GM23338 (cell line): ENCODE data around the gene MYOZ2. TPM values are rescaled to one million over a fixed set of nuclear protein-coding genes. Genes with fewer than 3 reads are reported as not detected.

Experiments used
- ATAC-seq: fragments of 200-7000 bp; cut with Tn5 transposase; 3 replicates; pipeline ENCODE4 v1.9.1; 2020
- DNase-seq: peaks from one replicate; pipeline ENCODE4 v3.0.0-alpha.2; 2015; ENCODE audit warnings: low spot score
- H2AFZ ChIP-seq: fragments of 200-600 bp; sonication (generic); 2 replicates; pipeline ENCODE4 v1.8.0; 2016; ENCODE audit warnings: antibody characterized with exemption, mild to moderate bottlenecking, moderate library complexity
- H3F3A ChIP-seq: fragments of 200-600 bp; sonication (generic); replicated peaks from 2 replicates; pipeline ENCODE4 v1.8.0; 2017; ENCODE audit warnings: antibody characterized with exemption, mixed run types, low read depth
- H3K27ac ChIP-seq: fragments of 200-600 bp; sonication (generic); 2 replicates; pipeline ENCODE4 v1.6.1; 2016; ENCODE audit warnings: low read depth
- H3K27me3 ChIP-seq: fragments of 200-600 bp; sonication (generic); 2 replicates; pipeline ENCODE4 v1.8.0; 2016; ENCODE audit warnings: mild to moderate bottlenecking, mixed run types, moderate library complexity; ENCODE audit not compliant: insufficient read depth
- H3K36me3 ChIP-seq: fragments of 200-600 bp; sonication (generic); 2 replicates; pipeline ENCODE4 v1.8.0; 2016; ENCODE audit warnings: mild to moderate bottlenecking; ENCODE audit not compliant: insufficient read depth
- H3K4me1 ChIP-seq: fragments of 200-600 bp; sonication (generic); 2 replicates; pipeline ENCODE4 v1.8.0; 2016; ENCODE audit warnings: mild to moderate bottlenecking, moderate library complexity; ENCODE audit not compliant: insufficient read depth
- H3K4me2 ChIP-seq: fragments of 200-600 bp; sonication (generic); 2 replicates; pipeline ENCODE4 v1.7.1; 2017; ENCODE audit warnings: mixed run types
- H3K4me3 ChIP-seq: fragments of 200-600 bp; sonication (generic); 2 replicates; pipeline ENCODE4 v1.6.1; 2016; ENCODE audit warnings: mixed run types
- H3K79me2 ChIP-seq: fragments of 200-600 bp; sonication (generic); replicated peaks from 2 replicates; pipeline ENCODE4 v1.8.0; 2017; ENCODE audit warnings: mild to moderate bottlenecking; ENCODE audit not compliant: insufficient read depth
- H3K9me2 ChIP-seq: fragments of 200-600 bp; sonication (generic); 2 replicates; pipeline ENCODE4 v1.8.0; 2017; ENCODE audit not compliant: insufficient read depth
- H4K20me1 ChIP-seq: fragments of 200-600 bp; sonication (generic); replicated peaks from 2 replicates; pipeline ENCODE4 v1.8.0; 2017; ENCODE audit warnings: mild to moderate bottlenecking; ENCODE audit not compliant: insufficient read depth
- H3K27ac Mint-ChIP-seq: 2 replicates; pipeline ENCODE4 v1.8.0; 2020; ENCODE audit warnings: inconsistent platforms, mild to moderate bottlenecking, moderate library complexity, mixed read lengths
- H3K27me3 Mint-ChIP-seq: 3 replicates; pipeline ENCODE4 v1.8.0; 2022; ENCODE audit warnings: low read depth, mild to moderate bottlenecking, moderate library complexity, mixed read lengths, inconsistent platforms; ENCODE audit not compliant: insufficient read depth, poor library complexity
- H3K36me3 Mint-ChIP-seq: 3 replicates; pipeline ENCODE4 v1.8.0; 2021; ENCODE audit warnings: low read depth, mild to moderate bottlenecking, inconsistent platforms, moderate library complexity, mixed read lengths
- H3K4me1 Mint-ChIP-seq: 3 replicates; pipeline ENCODE4 v1.8.0; 2020; ENCODE audit warnings: mild to moderate bottlenecking, inconsistent platforms, mixed read lengths
- H3K4me3 Mint-ChIP-seq: 3 replicates; pipeline ENCODE4 v1.8.0; 2021; ENCODE audit warnings: moderate library complexity, mild to moderate bottlenecking, inconsistent platforms, mixed read lengths
- H3K9me3 Mint-ChIP-seq: 3 replicates; pipeline ENCODE4 v1.8.0; 2020; ENCODE audit warnings: moderate library complexity, mild to moderate bottlenecking, inconsistent platforms, mixed read lengths
- CREB1 ChIP-seq: fragments of 250-450 bp; sonication (Bioruptor Pico); IDR thresholded peaks from 2 replicates; pipeline ENCODE4 v1.5.0; 2020; ENCODE audit warnings: low read depth, mild to moderate bottlenecking, moderate library complexity
- CTCF ChIP-seq, 2 experiments: fragments of 200-600 bp in 1 of 2; sonication (generic) in 1 of 2; conservative IDR thresholded peaks; 2 replicates each; pipeline versions ENCODE4 v1.5.1 to v1.6.1; 2016 to 2017; ENCODE audit warnings: antibody characterized with exemption in 2 of 2, low read depth in 2 of 2, mild to moderate bottlenecking in 2 of 2, moderate library complexity in 1 of 2
- EZH2 ChIP-seq: fragments of 200-600 bp; sonication (generic); IDR thresholded peaks from one replicate; pipeline ENCODE4 v1.8.0; 2017; ENCODE audit warnings: antibody characterized with exemption, mild to moderate bottlenecking, low read depth; ENCODE audit not compliant: unreplicated experiment
- JUNB ChIP-seq: IDR thresholded peaks from one replicate; pipeline ENCODE4 v1.6.1; 2016; ENCODE audit warnings: antibody characterized with exemption; ENCODE audit not compliant: unreplicated experiment
- NANOG ChIP-seq: IDR thresholded peaks from 2 replicates; pipeline ENCODE4 v1.6.1; 2016; ENCODE audit warnings: antibody characterized with exemption, borderline replicate concordance
- POLR2AphosphoS5 ChIP-seq: IDR thresholded peaks from 2 replicates; pipeline ENCODE4 v1.6.1; 2016; ENCODE audit warnings: antibody characterized with exemption, low read depth
- REST ChIP-seq: IDR thresholded peaks from one replicate; pipeline ENCODE4 v1.6.1; 2018; ENCODE audit warnings: antibody characterized with exemption; ENCODE audit not compliant: unreplicated experiment
- STAT1 ChIP-seq: IDR thresholded peaks from one replicate; pipeline ENCODE4 v1.6.1; 2016; ENCODE audit warnings: antibody characterized with exemption; ENCODE audit not compliant: unreplicated experiment
- ZNF114 ChIP-seq: fragments of 250-450 bp; sonication (Bioruptor Pico); IDR thresholded peaks from 2 replicates; pipeline ENCODE4 v1.5.0; 2020; ENCODE audit warnings: mild to moderate bottlenecking, moderate library complexity
- ZNF331 ChIP-seq: fragments of 250-450 bp; sonication (Bioruptor Pico); IDR thresholded peaks from 2 replicates; pipeline ENCODE4 v1.5.0; 2020; ENCODE audit warnings: low read depth, mild to moderate bottlenecking, moderate library complexity
- ZNF462 ChIP-seq: fragments of 250-450 bp; sonication (Bioruptor Pico); IDR thresholded peaks from 2 replicates; pipeline ENCODE4 v1.5.0; 2020; ENCODE audit warnings: mild to moderate bottlenecking, moderate library complexity
- polyA plus RNA-seq: library from polyadenylated mRNA; unstranded; fragments of >200 nt; fragmentation: Nextera tagmentation; extraction: Ambion mirVana; gene quantifications from 2 replicates; pipeline ENCODE4 v1.2.1, GENCODE V29; 2016
- total RNA-seq: library from RNA; depleted of rRNA; stranded (reverse); fragments of >200 nt; shearing (Covaris generic); gene quantifications from 2 replicates; pipeline ENCODE4 v1.2.3, GENCODE V29; 2014

The MYOZ2 gene
- total and polyA plus RNA-seq, 2 experiments from 2014 or later = not detected

GRCh38 chr4:119197772-119198212, 62.2 kb downstream of the MYOZ2 start:
- H3K4me3 ChIP-seq = no peak overlapping the region
- no peaks in the 10 kb centered on the region; the same call in 2 of the 3 replicates for H3K4me1 Mint-ChIP-seq
- H3K27me3 ChIP-seq = no peaks in the 10 kb centered on the region
- H3K4me2 ChIP-seq = no peak overlapping the region
- peak overlapping the region; percentile 81 for H2AFZ ChIP-seq
- no peaks in the 10 kb centered on the region for H4K20me1 ChIP-seq
- H3K36me3 ChIP-seq = no peaks in the 10 kb centered on the region
- no peak overlapping the region for H3K27ac ChIP-seq
- H3F3A ChIP-seq = no peaks in the 10 kb centered on the region
- no peak for TF ChIP-seq ZNF462 (CRISPR knock-in tag)
- no peak for TF ChIP-seq CREB1
- TF ChIP-seq ZNF331 (CRISPR knock-in tag) = no peak
- TF ChIP-seq STAT1 = no peak
- TF ChIP-seq CTCF (conservative IDR thresholded peaks at IDR 0.05; ENCODE audit: low read depth in 2 of 2) = no peak
- TF ChIP-seq NANOG = no peak
- TF ChIP-seq EZH2 = no peak
- TF ChIP-seq ZNF114 (CRISPR knock-in tag) = no peak
- TF ChIP-seq POLR2AphosphoS5 = no peak
- TF ChIP-seq REST = no peak
- no peak for TF ChIP-seq JUNB
- 0 out of 3 replicates have a peak, but pooled peaks cover 1% of the 10 kb centered on the region for H3K36me3 Mint-ChIP-seq
- peaks cover 7% of the 10 kb centered on the region for H3K9me3 Mint-ChIP-seq
- no peaks in the 10 kb centered on the region for H3K79me2 ChIP-seq
- no peaks in the 10 kb centered on the region for H3K4me1 ChIP-seq
- no peak overlapping the region for H3K27ac Mint-ChIP-seq
- ATAC-seq (no peak), DNase-seq (no peak)
- H3K27me3 Mint-ChIP-seq = peaks cover 6% of the 10 kb centered on the region
- H3K9me2 ChIP-seq = no peaks in the 10 kb centered on the region
- no peak overlapping the region for H3K4me3 Mint-ChIP-seq
